ENCODE data around the gene HMSD.

HMSD gene

DNA sequence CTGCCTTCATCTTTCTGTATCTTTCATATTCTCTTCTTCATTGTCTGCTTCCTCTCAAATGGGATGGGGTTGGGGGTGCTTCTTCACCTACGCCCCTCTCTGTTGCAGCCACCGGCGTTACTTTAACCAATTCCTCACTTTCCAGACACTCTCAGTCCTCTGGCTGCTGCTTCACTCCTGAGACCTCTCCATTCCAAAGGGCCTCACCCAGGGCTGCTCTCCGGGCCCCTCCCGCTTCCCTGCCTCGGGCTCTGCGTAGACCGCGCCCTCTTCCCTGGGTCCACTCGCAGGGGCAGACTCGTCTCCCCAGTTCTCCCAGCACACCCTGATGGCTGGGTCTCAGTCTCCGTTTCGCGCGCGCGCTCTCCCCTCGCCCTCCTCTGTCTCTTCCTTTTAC lies 21.7 kb downstream of the HMSD start:
- TF ChIP-seq, protein P1, sequence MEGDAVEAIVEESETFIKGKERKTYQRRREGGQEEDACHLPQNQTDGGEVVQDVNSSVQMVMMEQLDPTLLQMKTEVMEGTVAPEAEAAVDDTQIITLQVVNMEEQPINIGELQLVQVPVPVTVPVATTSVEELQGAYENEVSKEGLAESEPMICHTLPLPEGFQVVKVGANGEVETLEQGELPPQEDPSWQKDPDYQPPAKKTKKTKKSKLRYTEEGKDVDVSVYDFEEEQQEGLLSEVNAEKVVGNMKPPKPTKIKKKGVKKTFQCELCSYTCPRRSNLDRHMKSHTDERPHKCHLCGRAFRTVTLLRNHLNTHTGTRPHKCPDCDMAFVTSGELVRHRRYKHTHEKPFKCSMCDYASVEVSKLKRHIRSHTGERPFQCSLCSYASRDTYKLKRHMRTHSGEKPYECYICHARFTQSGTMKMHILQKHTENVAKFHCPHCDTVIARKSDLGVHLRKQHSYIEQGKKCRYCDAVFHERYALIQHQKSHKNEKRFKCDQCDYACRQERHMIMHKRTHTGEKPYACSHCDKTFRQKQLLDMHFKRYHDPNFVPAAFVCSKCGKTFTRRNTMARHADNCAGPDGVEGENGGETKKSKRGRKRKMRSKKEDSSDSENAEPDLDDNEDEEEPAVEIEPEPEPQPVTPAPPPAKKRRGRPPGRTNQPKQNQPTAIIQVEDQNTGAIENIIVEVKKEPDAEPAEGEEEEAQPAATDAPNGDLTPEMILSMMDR (conservative IDR thresholded peaks at IDR 0.05): no peak
- TF ChIP-seq ZFX (IDR thresholded peaks at IDR 0.05): no peak
- H3K27ac ChIP-seq: peak overlapping the region; percentile 68

DNA sequence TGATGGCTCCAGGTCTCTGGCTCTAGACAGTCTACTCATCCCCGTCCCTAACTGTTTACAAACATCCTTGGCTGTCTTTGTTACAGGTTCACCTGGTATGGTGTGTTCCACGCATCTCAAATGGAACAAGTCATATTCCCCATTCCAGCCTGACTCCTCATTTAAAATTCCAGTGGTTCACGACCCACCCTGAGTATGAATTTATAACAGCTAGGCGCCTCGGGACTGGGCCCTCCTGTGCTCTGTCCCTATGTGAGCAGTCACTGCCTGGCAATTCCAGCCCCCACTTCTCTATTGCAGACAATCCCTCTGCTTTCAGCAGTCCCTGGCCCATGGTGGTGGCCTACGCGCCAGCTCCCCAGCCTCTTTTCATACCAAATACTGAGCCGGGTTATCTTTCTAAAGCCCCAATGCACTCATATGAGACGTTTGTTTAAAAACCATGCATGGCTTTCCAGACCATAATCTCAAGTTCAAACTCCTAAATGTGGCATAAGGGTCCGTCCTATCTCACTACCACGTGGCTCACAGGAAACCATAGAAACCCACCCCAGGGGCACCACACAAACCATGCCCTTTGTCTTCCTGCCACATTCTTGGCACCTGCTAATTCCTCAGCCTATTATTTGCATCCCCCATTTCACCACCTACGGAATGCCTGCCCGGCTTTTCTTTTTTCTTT lies 22.4 kb downstream of the HMSD start:
- no peak overlapping the region for H3K27ac ChIP-seq

DNA sequence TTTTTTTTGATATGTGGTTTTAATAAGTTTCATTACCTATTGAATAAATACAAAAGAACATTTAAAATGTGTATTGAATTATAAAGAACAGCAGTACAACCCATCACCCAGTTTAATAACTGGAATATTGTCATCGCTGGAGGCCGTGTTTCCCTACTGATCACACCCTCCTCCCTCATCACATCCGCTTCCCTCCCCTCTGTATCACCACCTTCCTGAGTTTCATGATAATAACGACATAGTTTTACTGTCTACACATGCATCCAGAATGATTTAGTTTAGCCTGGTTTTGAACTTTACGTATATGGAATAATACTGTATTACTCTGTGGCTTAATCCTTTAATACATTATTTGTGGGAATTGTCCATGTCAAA lies 22.9 kb downstream of the HMSD start:
- no peak for TF ChIP-seq ZFX (IDR thresholded peaks at IDR 0.05)
- TF ChIP-seq, protein P1 (conservative IDR thresholded peaks at IDR 0.05): no peak
- H3K27ac ChIP-seq: no peak overlapping the region

More for the DNA sequence above, 22.4 kb downstream of the HMSD start:
- no peak for TF ChIP-seq ZFX (IDR thresholded peaks at IDR 0.05)
- TF ChIP-seq, protein P1 (conservative IDR thresholded peaks at IDR 0.05): no peak

DNA sequence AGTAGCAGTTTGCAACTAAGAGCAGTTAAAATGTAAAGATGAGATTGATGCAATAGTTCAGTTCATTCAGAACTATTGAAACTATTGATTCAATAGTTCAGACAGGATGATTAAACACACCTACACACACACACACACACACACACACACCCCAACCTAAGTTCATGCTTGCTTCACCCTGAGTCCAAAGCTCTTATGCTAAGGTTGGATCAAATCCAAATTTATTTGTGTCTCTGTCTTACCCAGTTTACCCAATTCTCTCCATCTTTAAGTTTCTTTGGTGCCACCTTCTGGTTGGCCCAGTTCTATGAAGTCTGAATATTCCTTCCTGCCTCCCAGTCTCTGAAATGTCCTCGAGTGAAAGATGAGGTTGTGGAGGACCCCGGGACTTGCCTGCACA lies 25.9 kb downstream of the HMSD start:
- TF ChIP-seq ZFX (IDR thresholded peaks at IDR 0.05): no peak
- TF ChIP-seq, protein P1 (conservative IDR thresholded peaks at IDR 0.05): peak; percentile 18
- no peak overlapping the region for H3K27ac ChIP-seq

DNA sequence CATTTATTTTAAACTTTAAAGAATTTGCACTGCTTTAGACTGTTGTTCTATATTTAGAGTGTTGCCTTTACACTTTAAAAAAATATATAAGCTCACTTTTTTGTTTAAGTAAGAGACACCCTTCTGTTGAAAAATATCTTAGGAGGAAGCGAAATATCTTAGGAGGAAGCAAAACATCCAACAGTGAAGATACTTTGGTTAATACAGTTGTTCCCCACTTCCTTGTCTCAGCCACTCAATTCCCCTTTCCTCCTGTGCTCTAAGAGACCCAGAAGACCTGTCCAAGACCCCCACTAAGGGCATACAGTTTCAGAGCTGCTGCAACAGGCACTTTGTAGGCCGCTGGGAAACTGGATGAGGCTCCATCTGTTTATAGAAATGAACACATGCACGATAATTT lies 26.5 kb downstream of the HMSD start:
- no peak overlapping the region for H3K27ac ChIP-seq
- no peak for TF ChIP-seq ZFX (IDR thresholded peaks at IDR 0.05)
- TF ChIP-seq, protein P1 (conservative IDR thresholded peaks at IDR 0.05): no peak

DNA sequence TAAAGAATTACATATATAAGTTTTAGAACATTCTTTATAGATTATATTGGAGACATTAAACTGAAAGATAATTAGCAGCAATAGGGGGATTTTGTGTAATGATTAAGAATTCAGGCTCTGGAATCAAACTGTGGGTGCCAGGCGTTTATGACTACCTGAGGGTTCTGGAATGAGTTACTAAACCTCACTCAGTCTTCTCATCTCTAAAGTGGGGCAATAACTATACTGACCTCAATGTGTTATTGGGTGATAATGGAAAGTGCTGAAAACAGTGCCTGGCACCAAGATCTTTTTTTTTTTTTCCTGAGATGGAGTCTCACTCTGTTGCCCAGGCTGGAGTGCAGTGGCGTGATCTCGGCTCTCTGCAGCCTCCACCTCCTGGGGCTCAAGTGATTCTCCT lies 27.9 kb downstream of the HMSD start:
- H3K27ac ChIP-seq: no peak overlapping the region

DNA sequence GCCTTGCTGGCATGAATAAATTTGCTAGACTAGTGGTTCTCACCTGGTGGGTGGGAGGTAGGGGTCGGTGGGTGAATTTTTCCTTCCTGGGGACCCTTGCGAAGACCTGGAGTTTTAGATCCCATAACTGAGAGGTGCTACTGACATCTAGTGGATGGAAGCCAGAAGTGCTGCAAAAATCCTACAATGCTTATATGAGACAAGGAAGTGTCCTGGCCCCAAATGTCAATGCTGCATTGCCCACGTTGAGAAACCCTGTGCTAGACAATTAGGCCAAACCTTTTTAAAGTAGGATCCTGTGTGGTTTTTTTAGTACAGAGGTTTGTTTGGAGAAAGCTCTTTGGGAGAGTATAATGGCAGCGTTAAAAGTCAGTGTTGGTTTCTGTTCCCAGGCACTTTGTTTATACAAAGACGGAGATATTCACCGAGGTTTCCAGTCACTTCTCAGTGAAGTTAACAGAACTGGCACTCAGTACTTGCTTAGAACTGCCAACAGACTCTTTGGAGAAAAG lies 30.4 kb downstream of the HMSD start:
- no peak overlapping the region for H3K27ac ChIP-seq
- TF ChIP-seq, protein P1 (conservative IDR thresholded peaks at IDR 0.05): peak; percentile 87
- TF ChIP-seq ZFX (IDR thresholded peaks at IDR 0.05): no peak

More for the DNA sequence above, 27.9 kb downstream of the HMSD start:
- TF ChIP-seq ZFX (IDR thresholded peaks at IDR 0.05): no peak
- TF ChIP-seq, protein P1 (conservative IDR thresholded peaks at IDR 0.05): no peak

Measured in C4-2B (cell line).